ENCODE results near the gene METRNL. TPM values are rescaled to one million over a fixed set of nuclear protein-coding genes. Genes with fewer than 3 reads are reported as not detected.

METRNL gene
- total and polyA plus RNA-seq, 4 donors, result 0.67 to 9.0 (median 8.6) TPM

DNA sequence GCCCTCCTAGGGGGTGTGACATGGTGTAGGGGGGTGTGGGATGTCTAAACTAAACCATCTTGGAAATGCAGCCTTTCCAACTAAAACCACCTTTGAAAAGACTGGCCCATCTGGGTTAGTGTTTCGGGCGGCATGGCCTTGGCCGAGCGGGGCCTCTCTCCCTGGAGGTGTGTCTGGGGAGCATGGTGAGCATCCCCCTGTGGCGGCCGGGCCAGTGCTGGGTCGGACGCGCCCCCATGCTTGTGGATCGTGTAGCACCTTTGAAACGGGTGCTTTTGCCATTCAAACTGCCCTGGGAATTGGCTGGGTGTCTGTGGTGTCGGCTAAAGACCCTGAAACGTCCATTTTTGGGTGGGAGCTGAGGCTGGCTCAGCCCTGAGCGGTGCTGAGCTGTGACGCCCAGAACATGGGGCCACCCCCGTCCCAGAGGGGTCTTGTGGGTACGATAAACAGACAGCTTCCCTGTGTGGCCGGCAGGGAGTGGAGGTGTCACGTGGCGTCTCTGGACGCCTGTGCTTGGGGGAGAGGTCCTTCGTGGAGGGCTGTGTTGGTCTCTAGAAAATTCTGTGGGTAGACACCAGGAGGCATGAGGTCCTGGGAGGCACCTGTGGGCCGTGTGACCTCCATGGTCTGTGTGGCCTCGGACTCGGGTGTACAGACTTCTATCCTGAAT, 6.3 kb downstream of the METRNL start:
- TF ChIP-seq GABPA (IDR thresholded peaks at IDR 0.05 in 1 of 2, conservative IDR thresholded peaks at IDR 0.05 in 1 of 2) (no peak), RXRA (IDR thresholded peaks at IDR 0.05) (no peak), RAD21 (IDR thresholded peaks at IDR 0.05) (no peak), NR2F2 (IDR thresholded peaks at IDR 0.05) (no peak), HNF4A (conservative IDR thresholded peaks at IDR 0.05) (no peak), EGR1 (IDR thresholded peaks at IDR 0.05; ENCODE audit: low read depth in 2 of 2) (no peak), TAF1 (conservative IDR thresholded peaks at IDR 0.05) (no peak), REST (IDR thresholded peaks at IDR 0.05) (no peak), JUND (IDR thresholded peaks at IDR 0.05) (no peak), SP1 (IDR thresholded peaks at IDR 0.05) (no peak), HNF4G (IDR thresholded peaks at IDR 0.05) (no peak), FOXA2 (IDR thresholded peaks at IDR 0.05) (no peak), FOXA1 (IDR thresholded peaks at IDR 0.05) (no peak), YY1 (IDR thresholded peaks at IDR 0.05) (no peak)
- TF ChIP-seq, protein P1, sequence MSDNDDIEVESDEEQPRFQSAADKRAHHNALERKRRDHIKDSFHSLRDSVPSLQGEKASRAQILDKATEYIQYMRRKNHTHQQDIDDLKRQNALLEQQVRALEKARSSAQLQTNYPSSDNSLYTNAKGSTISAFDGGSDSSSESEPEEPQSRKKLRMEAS (IDR thresholded peaks at IDR 0.05), result no peak
- TF ChIP-seq, protein P2, sequence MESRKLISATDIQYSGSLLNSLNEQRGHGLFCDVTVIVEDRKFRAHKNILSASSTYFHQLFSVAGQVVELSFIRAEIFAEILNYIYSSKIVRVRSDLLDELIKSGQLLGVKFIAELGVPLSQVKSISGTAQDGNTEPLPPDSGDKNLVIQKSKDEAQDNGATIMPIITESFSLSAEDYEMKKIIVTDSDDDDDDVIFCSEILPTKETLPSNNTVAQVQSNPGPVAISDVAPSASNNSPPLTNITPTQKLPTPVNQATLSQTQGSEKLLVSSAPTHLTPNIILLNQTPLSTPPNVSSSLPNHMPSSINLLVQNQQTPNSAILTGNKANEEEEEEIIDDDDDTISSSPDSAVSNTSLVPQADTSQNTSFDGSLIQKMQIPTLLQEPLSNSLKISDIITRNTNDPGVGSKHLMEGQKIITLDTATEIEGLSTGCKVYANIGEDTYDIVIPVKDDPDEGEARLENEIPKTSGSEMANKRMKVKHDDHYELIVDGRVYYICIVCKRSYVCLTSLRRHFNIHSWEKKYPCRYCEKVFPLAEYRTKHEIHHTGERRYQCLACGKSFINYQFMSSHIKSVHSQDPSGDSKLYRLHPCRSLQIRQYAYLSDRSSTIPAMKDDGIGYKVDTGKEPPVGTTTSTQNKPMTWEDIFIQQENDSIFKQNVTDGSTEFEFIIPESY (IDR thresholded peaks at IDR 0.05), result no peak
- TF ChIP-seq, protein P3, sequence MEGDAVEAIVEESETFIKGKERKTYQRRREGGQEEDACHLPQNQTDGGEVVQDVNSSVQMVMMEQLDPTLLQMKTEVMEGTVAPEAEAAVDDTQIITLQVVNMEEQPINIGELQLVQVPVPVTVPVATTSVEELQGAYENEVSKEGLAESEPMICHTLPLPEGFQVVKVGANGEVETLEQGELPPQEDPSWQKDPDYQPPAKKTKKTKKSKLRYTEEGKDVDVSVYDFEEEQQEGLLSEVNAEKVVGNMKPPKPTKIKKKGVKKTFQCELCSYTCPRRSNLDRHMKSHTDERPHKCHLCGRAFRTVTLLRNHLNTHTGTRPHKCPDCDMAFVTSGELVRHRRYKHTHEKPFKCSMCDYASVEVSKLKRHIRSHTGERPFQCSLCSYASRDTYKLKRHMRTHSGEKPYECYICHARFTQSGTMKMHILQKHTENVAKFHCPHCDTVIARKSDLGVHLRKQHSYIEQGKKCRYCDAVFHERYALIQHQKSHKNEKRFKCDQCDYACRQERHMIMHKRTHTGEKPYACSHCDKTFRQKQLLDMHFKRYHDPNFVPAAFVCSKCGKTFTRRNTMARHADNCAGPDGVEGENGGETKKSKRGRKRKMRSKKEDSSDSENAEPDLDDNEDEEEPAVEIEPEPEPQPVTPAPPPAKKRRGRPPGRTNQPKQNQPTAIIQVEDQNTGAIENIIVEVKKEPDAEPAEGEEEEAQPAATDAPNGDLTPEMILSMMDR (IDR thresholded peaks at IDR 0.05; ENCODE audit: low read depth, low read length, missing input control), result no peak
- WGBS, result 79% methylated on average over 25 of the region's 25 CpGs
- Histone ChIP-seq H3K27ac (ENCODE audit: low read depth in 1 of 2, low read length in 2 of 2) (no peak overlapping the region), H3K36me3 (ENCODE audit: control insufficient read depth in 4 of 4, insufficient read depth in 3 of 4, low read depth in 1 of 4, low read length in 3 of 4) (no peaks in the 10 kb centered on the region), H3K9me3 (ENCODE audit: control insufficient read depth in 4 of 4, low read length in 3 of 4) (no peaks in the 10 kb centered on the region), H3K9ac (ENCODE audit: low read depth in 1 of 2, low read length in 2 of 2) (no peak overlapping the region), H3K4me1 (ENCODE audit: control insufficient read depth in 4 of 4, insufficient read depth in 4 of 4, low read length in 3 of 4) (peaks cover 0 to 14% (median under 1%) of the 10 kb centered on the region in 4 donors), H3K4me3 (ENCODE audit: low read depth in 1 of 3, low read length in 3 of 3) (no peak overlapping the region), H3K27me3 (ENCODE audit: control insufficient read depth in 4 of 4, insufficient read depth in 4 of 4, low read length in 3 of 4) (peaks cover 0 to 3% (median 0%) of the 10 kb centered on the region in 4 donors)
- DNase-seq (ENCODE audit: low spot score), result no peak
